HTR-8/SVneo (cell line): Measurements from ENCODE around the gene INPP5D.
A peak's percentile ranks its signal among the peaks of the same experiment; 100 is the strongest.
"Not testable (repeated sequence)": the region's sequence is repeated elsewhere in the genome, so short reads cannot be mapped to it uniquely, and the experiment has no call there.

Experiments used
- DNase-seq: peaks from one replicate; pipeline ENCODE4 v3.0.0; 2011; ENCODE audit warnings: low spot score, mixed read lengths; ENCODE audit not compliant: insufficient read length
- FAIRE-seq: peaks from 2 replicates; lab custom pipeline; 2011; peaks lifted over from hg19 to GRCh38; lab: Jason Lieb, UNC

The INPP5D gene

GRCh38 chr2:233189025-233189424 lies 128.9 kb downstream of the INPP5D start:
- FAIRE-seq = no peak

GRCh38 chr2:233191016-233191415 lies 130.9 kb downstream of the INPP5D start:
- not testable (repeated sequence) for DNase-seq, FAIRE-seq

More at GRCh38 chr2:233189025-233189424, 128.9 kb downstream of the INPP5D start:
- DNase-seq = no peak

- DNase-seq = no peak
- FAIRE-seq = no peak
These were observed 133.6 kb downstream of the INPP5D start for GRCh38 chr2:233193738-233194137.

GRCh38 chr2:233195027-233195426 lies 134.9 kb downstream of the INPP5D start:
- FAIRE-seq (no peak), DNase-seq (no peak)

- FAIRE-seq (no peak), DNase-seq (no peak)
These were observed 136.9 kb downstream of the INPP5D start for GRCh38 chr2:233197022-233197421.

GRCh38 chr2:233198026-233198425 lies 137.9 kb downstream of the INPP5D start:
- FAIRE-seq (no peak), DNase-seq (no peak)

- DNase-seq = no peak
These were observed 139.7 kb downstream of the INPP5D start for GRCh38 chr2:233199870-233200269.

GRCh38 chr2:233200790-233201189 lies 140.6 kb downstream of the INPP5D start:
- not testable (repeated sequence) for FAIRE-seq, DNase-seq

More at GRCh38 chr2:233199870-233200269, 139.7 kb downstream of the INPP5D start:
- FAIRE-seq = no peak

GRCh38 chr2:233201258-233202013 lies 141.3 kb downstream of the INPP5D start:
- FAIRE-seq (no peak), DNase-seq (no peak)

GRCh38 chr2:233202531-233202944 lies 142.4 kb downstream of the INPP5D start:
- no peak for FAIRE-seq
- DNase-seq = no peak

GRCh38 chr2:233203060-233203459 lies 142.9 kb downstream of the INPP5D start:
- no peak for FAIRE-seq
- DNase-seq = no peak

- DNase-seq (no peak), FAIRE-seq (peak; percentile 59)
These were observed 144.3 kb downstream of the INPP5D start for GRCh38 chr2:233204286-233204936.

GRCh38 chr2:233208382-233209116 lies 148.4 kb downstream of the INPP5D start:
- FAIRE-seq (peak; percentile 31), DNase-seq (peak; percentile 30)

- FAIRE-seq (no peak), DNase-seq (no peak)
These were observed 149.0 kb downstream of the INPP5D start for GRCh38 chr2:233209117-233209532.

GRCh38 chr2:233209533-233210171 lies 149.5 kb downstream of the INPP5D start:
- DNase-seq = peak; percentile 77
- no peak for FAIRE-seq

- FAIRE-seq (no peak), DNase-seq (no peak)
These were observed 150.1 kb downstream of the INPP5D start for GRCh38 chr2:233210281-233210680.

GRCh38 chr2:233210843-233211547 lies 150.9 kb downstream of the INPP5D start:
- FAIRE-seq (peak; percentile 83), DNase-seq (peak; percentile 86)

GRCh38 chr2:233211548-233211895 lies 151.4 kb downstream of the INPP5D start:
- no peak for FAIRE-seq
- DNase-seq = no peak

GRCh38 chr2:233213011-233213410 lies 152.9 kb downstream of the INPP5D start:
- no peak for FAIRE-seq
- DNase-seq = no peak

- DNase-seq (no peak), FAIRE-seq (no peak)
These were observed 153.8 kb downstream of the INPP5D start for GRCh38 chr2:233213975-233214374.
